ENCODE measurements around the gene MIEF2. TPM values are rescaled to one million over a fixed set of nuclear protein-coding genes. Genes with fewer than 3 reads are reported as not detected.

MIEF2 gene
- total RNA-seq, 1 experiment from 2014 or later: 17.5 TPM

DNA sequence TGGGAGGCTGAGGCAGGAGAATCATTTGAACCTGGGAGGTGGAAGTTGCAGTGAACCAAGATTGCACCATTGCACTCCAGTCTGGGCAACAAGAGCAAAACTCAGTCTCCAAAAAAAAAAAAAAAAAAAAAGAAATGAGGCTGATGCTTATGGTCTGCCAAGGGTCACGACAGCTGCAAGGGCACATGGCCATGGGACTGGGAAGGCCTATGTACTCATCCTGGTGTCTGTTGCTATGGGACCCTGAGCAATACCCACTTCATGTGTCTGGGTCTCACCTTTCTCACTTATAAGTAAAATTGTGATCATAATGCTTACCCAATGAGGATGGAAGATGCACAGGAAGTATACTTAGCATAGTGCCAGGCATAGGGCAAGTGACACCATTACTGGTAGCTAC, 16.6 kb downstream of the MIEF2 start:
- no peak for ATAC-seq
- no peak for TF ChIP-seq EZH2 (IDR thresholded peaks at IDR 0.05; ENCODE audit: low read length, unreplicated experiment)
- no peak for TF ChIP-seq EZH2phosphoT487 (IDR thresholded peaks at IDR 0.05; ENCODE audit: borderline replicate concordance, low read length)
- TF ChIP-seq, protein P1, sequence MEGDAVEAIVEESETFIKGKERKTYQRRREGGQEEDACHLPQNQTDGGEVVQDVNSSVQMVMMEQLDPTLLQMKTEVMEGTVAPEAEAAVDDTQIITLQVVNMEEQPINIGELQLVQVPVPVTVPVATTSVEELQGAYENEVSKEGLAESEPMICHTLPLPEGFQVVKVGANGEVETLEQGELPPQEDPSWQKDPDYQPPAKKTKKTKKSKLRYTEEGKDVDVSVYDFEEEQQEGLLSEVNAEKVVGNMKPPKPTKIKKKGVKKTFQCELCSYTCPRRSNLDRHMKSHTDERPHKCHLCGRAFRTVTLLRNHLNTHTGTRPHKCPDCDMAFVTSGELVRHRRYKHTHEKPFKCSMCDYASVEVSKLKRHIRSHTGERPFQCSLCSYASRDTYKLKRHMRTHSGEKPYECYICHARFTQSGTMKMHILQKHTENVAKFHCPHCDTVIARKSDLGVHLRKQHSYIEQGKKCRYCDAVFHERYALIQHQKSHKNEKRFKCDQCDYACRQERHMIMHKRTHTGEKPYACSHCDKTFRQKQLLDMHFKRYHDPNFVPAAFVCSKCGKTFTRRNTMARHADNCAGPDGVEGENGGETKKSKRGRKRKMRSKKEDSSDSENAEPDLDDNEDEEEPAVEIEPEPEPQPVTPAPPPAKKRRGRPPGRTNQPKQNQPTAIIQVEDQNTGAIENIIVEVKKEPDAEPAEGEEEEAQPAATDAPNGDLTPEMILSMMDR (conservative IDR thresholded peaks at IDR 0.05; ENCODE audit: low read depth, low read length): no peak
- Histone ChIP-seq H4K20me1 (ENCODE audit: low read length) (no peaks in the 10 kb centered on the region), H3K36me3 (ENCODE audit: low read depth, low read length) (peaks cover 52% of the 10 kb centered on the region), H3K27me3 (ENCODE audit: low read length) (no peaks in the 10 kb centered on the region), H2AFZ (ENCODE audit: low read length) (no peak overlapping the region), H3K27ac (ENCODE audit: low read length) (no peak overlapping the region), H3K4me2 (ENCODE audit: low read length) (no peak overlapping the region), H3K9me2 (replicated peaks; ENCODE audit: low read length) (no peaks in the 10 kb centered on the region), H3K79me2 (ENCODE audit: low read length) (no peaks in the 10 kb centered on the region), H3K9me3 (ENCODE audit: low read length) (no peaks in the 10 kb centered on the region), H3F3A (ENCODE audit: low read length, unreplicated experiment) (no peaks in the 10 kb centered on the region), H3K4me3 (ENCODE audit: low read length) (no peak overlapping the region), H3K4me1 (ENCODE audit: insufficient read depth, low read length) (no peaks in the 10 kb centered on the region), H3K9ac (ENCODE audit: low read length) (no peak overlapping the region)
- CTCF ChIA-PET: no interaction called here
- intact Hi-C loops (cut with micrococcal nuclease): no loop called here
- no peak for DNase-seq
- POLR2A ChIA-PET (ENCODE audit: unreplicated experiment): no interaction called here
- no TSS peak for BruUV-seq (replicated peaks)

DNA sequence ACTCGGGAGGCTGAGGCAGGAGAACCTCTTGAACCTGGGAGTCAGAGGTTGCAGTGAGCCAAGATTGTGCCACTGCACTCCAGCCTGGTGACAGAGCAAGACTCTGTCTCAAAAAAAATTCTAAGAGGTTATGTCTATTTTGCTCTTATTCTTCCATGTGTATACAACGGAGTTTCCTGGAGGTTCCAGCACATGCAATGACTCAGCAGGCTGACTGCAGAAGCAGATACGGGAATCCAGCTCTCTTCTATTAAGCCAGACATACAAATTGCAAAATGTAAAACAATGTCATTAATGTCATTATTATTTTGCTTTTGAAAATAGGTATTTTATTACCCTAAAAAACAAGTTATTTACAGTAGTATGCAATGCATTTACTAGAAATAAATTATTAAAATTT, 18.4 kb downstream of the MIEF2 start:
- no peak for DNase-seq
- ChIA-PET POLR2A (ENCODE audit: unreplicated experiment) (interaction anchor here (0.5 kb wide), 1 partner anchor 11 kb away, joined by 3 read pairs; no protein-coding TSS in a partner anchor), CTCF (no interaction called here)
- no peak overlapping the region for H3K27ac ChIP-seq (ENCODE audit: low read length)
- H4K20me1 ChIP-seq (ENCODE audit: low read length): no peaks in the 10 kb centered on the region
- no TSS peak for BruUV-seq (replicated peaks)
- no peak overlapping the region for H3K4me2 ChIP-seq (ENCODE audit: low read length)
- TF ChIP-seq EZH2 (IDR thresholded peaks at IDR 0.05; ENCODE audit: low read length, unreplicated experiment) (no peak), EZH2phosphoT487 (IDR thresholded peaks at IDR 0.05; ENCODE audit: borderline replicate concordance, low read length) (no peak)
- TF ChIP-seq, protein P1 (conservative IDR thresholded peaks at IDR 0.05; ENCODE audit: low read depth, low read length): no peak
- no peak overlapping the region for H3K4me3 ChIP-seq (ENCODE audit: low read length)
- H3K27me3 ChIP-seq (ENCODE audit: low read length): no peaks in the 10 kb centered on the region
- H2AFZ ChIP-seq (ENCODE audit: low read length): no peak overlapping the region
- H3K9me3 ChIP-seq (ENCODE audit: low read length): no peaks in the 10 kb centered on the region
- no peaks in the 10 kb centered on the region for H3K79me2 ChIP-seq (ENCODE audit: low read length)
- intact Hi-C loops (cut with micrococcal nuclease): no loop called here
- no peaks in the 10 kb centered on the region for H3K9me2 ChIP-seq (replicated peaks; ENCODE audit: low read length)
- no peaks in the 10 kb centered on the region for H3K4me1 ChIP-seq (ENCODE audit: insufficient read depth, low read length)
- no peak overlapping the region for H3K9ac ChIP-seq (ENCODE audit: low read length)
- H3K36me3 ChIP-seq (ENCODE audit: low read depth, low read length): peaks cover 60% of the 10 kb centered on the region
- no peaks in the 10 kb centered on the region for H3F3A ChIP-seq (ENCODE audit: low read length, unreplicated experiment)
- ATAC-seq: no peak

DNA sequence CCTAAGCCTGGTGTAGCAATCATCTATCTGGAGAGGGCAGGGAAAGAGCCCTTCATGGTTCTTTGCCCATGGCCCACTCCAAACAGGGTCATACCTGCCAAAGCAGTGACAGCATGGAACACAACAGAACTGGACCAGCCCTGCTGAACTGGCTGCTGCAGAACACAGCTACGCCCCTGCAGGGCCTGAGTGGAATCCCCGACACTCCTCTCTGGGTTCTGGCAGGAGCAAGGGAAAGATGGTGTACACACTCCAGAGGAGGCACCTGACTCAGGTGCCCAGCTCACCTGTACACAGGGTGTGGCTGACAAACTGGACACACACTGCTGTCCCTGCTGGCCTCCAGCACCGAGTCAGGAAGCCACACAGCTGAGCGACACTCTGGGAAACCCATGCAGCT, 19.8 kb downstream of the MIEF2 start:
- no peak for ATAC-seq
- Histone ChIP-seq H3K4me2 (ENCODE audit: low read length) (no peak overlapping the region), H3K36me3 (ENCODE audit: low read depth, low read length) (peaks cover 61% of the 10 kb centered on the region), H3F3A (ENCODE audit: low read length, unreplicated experiment) (no peaks in the 10 kb centered on the region), H3K9me3 (ENCODE audit: low read length) (no peaks in the 10 kb centered on the region), H3K27ac (ENCODE audit: low read length) (no peak overlapping the region), H3K79me2 (ENCODE audit: low read length) (no peaks in the 10 kb centered on the region), H3K9me2 (replicated peaks; ENCODE audit: low read length) (no peaks in the 10 kb centered on the region), H3K9ac (ENCODE audit: low read length) (no peak overlapping the region), H2AFZ (ENCODE audit: low read length) (no peak overlapping the region), H4K20me1 (ENCODE audit: low read length) (no peaks in the 10 kb centered on the region), H3K27me3 (ENCODE audit: low read length) (no peaks in the 10 kb centered on the region), H3K4me1 (ENCODE audit: insufficient read depth, low read length) (no peaks in the 10 kb centered on the region), H3K4me3 (ENCODE audit: low read length) (no peak overlapping the region)
- CTCF ChIA-PET: no interaction called here
- TF ChIP-seq EZH2phosphoT487 (IDR thresholded peaks at IDR 0.05; ENCODE audit: borderline replicate concordance, low read length): no peak
- TF ChIP-seq, protein P1 (conservative IDR thresholded peaks at IDR 0.05; ENCODE audit: low read depth, low read length): no peak
- no peak for TF ChIP-seq EZH2 (IDR thresholded peaks at IDR 0.05; ENCODE audit: low read length, unreplicated experiment)
- DNase-seq: no peak
- BruUV-seq (replicated peaks): no TSS peak
- intact Hi-C loops (cut with micrococcal nuclease): no loop called here
- POLR2A ChIA-PET (ENCODE audit: unreplicated experiment): no interaction called here

Data from PC-3 (cell line).